Psoas muscle (tissue), 8 donors: Measurements from ENCODE around the gene FRAT2. TPM values are rescaled to one million over a fixed set of nuclear protein-coding genes. Genes with fewer than 3 reads are reported as not detected.

ENCODE experiments used
- ATAC-seq, 4 donors: fragments of 200-7000 bp; cut with Tn5 transposase; one replicate each; pipeline ENCODE4 v1.9.1; 2020; ENCODE audit warnings: moderate library complexity in 3 of 4, mild to moderate bottlenecking in 2 of 4
- DNase-seq, 2 donors: peaks; one replicate each; pipeline ENCODE4 v3.0.0-alpha.2; 2020
- H3K27ac ChIP-seq: fragments of 200-600 bp; one replicate; pipeline ENCODE4 v1.8.0; 2022
- H3K27me3 ChIP-seq, 3 donors: fragments of 200-600 bp in 1 of 3; one replicate each; pipeline versions ENCODE4 v1.6.1 to v1.8.0; 2013 to 2022; ENCODE audit warnings: low read length in 2 of 3, mild to moderate bottlenecking in 2 of 3, moderate library complexity in 1 of 3; ENCODE audit not compliant: insufficient read depth in 3 of 3
- H3K36me3 ChIP-seq, 2 donors: fragments of 200-600 bp in 1 of 2; one replicate each; pipeline versions ENCODE4 v1.6.1 to v1.8.0; 2013 to 2022; ENCODE audit warnings: low read depth in 1 of 2, mild to moderate bottlenecking in 1 of 2, moderate library complexity in 1 of 2; ENCODE audit not compliant: insufficient read depth in 1 of 2
- H3K4me1 ChIP-seq: fragments of 200-600 bp; one replicate; pipeline ENCODE4 v1.8.0; 2022
- H3K4me3 ChIP-seq: fragments of 200-600 bp; one replicate; pipeline ENCODE4 v1.8.0; 2022; ENCODE audit warnings: mild to moderate bottlenecking
- H3K9me3 ChIP-seq: fragments of 200-600 bp; one replicate; pipeline ENCODE4 v1.8.0; 2022
- CTCF ChIP-seq: fragments of 200-600 bp; IDR thresholded peaks from one replicate; pipeline ENCODE4 v1.8.0; 2022; ENCODE audit warnings: antibody characterized with exemption
- WGBS, 3 donors: extraction: QIAGEN DNeasy Blood & Tissue Kit; methylation state at CpG; one replicate each; pipeline versions ENCODE4 v1.1.6 to v1.1.7; 2013; 5-methylcytosine and 5-hydroxymethylcytosine counted together
- intact Hi-C, 2 donors: fragments of 100-400 bp; cut with DNase I; formaldehyde crosslinking; loops; one replicate each; pipeline versions ENCODE4 v1.11.0 to v1.14.2; 2022
- long read RNA-seq, 2 donors: library from polyadenylated mRNA; unstranded; transcript quantifications; one replicate each; pipeline ENCODE4 v2.0.0, GENCODE V29; 2021
- polyA plus RNA-seq, 3 donors: library from polyadenylated mRNA; stranded (reverse); fragments of 200-250 nt; gene quantifications; one replicate each; pipeline ENCODE4 v1.2.3, GENCODE V29; 2013
- total RNA-seq, 4 donors: library from RNA; stranded (reverse); fragmentation: NEBNext Ultra II Directional in 2 of 4; extraction: Animal tissue kit (Norgen Biotek cat#: 25700) in 2 of 4; gene quantifications; one replicate each; pipeline versions ENCODE4 v1.2.1 to v1.2.4, GENCODE V29; 2021 to 2023
- donor health status: healthy with polysubstance abuse.
- donor health status: DM: no; HTN: no; CAD: no; lungs with moderate emphysema.
- donor health status: Bipolar disorder and iron deficiency.
- donor health status: healthy.
- donor health status: DM: yes; HTN: yes; CAD: no.
- donor health status: DM: no; HTN: no; CAD: no.
- donor health status: DM: no; HTN: no; CAD: no.
- donor health status: DM: yes; HTN: yes; CAD: no.

FRAT2 gene
- total RNA-seq = 10 to 100 TPM in 1 of 4 donors, 1 to 10 TPM in 3; 5.3 to 11.1 (median 6.6) TPM
- polyA plus RNA-seq = 10 to 100 TPM in 2 of 3 donors, 1 to 10 TPM in 1; 3.2 to 28.4 (median 12.4) TPM
- long read RNA-seq, donor 1, transcript FRAT2-201 (1 exons, 2,213 nt) = major isoform, 17 of 17 reads
- long read RNA-seq, donor 1, partial matches to known transcripts = 0 of 17 reads
- long read RNA-seq, donor 1, other reads (novel, unspliced or antisense) = 0 of 17 reads
- long read RNA-seq, donor 2, transcript FRAT2-201 (1 exons, 2,213 nt) = major isoform, 58 of 58 reads
- long read RNA-seq, donor 2, partial matches to known transcripts = 0 of 58 reads
- long read RNA-seq, donor 2, other reads (novel, unspliced or antisense) = 0 of 58 reads

GRCh38 chr10:97334370-97335175 lies at the start of gene FRAT2:
TSS of gene FRAT2 (minus strand) at chr10:97334729. CDS start at chr10:97334572, 157 bp downstream.
- peak within 1 kb of the TSS; percentile 98 for H3K27ac ChIP-seq
- TF ChIP-seq CTCF = no peak
- intact Hi-C loops = loop anchor here in 1 of 2 donors (5.0 kb wide), 1 partner anchor 42 kb away; the partner anchor contains the start of gene ARHGAP19
- no peaks in the 10 kb centered on the region for H3K9me3 ChIP-seq
- WGBS, 3 donors = 0 to 1% (median 1%) methylated on average over 50 to 103 of the region's 103 CpGs
- H3K4me1 ChIP-seq = peaks cover 16% of the 10 kb centered on the region
- H3K36me3 ChIP-seq = no peaks in the 10 kb centered on the region
- DNase-seq (peak; percentile 92 to 96), ATAC-seq (peak; percentile 95 to 97 (median 96))
- no peaks in the 10 kb centered on the region for H3K27me3 ChIP-seq
- peak within 1 kb of the TSS; percentile 83 for H3K4me3 ChIP-seq

GRCh38 chr10:97384156-97384555 lies 49.6 kb upstream of the FRAT2 start:
- 93 to 97% (median 94%) methylated on average over 5 of the region's 5 CpGs for WGBS, 3 donors
- Histone ChIP-seq H3K27me3 (no peaks in the 10 kb centered on the region), H3K9me3 (no peaks in the 10 kb centered on the region), H3K4me1 (no peaks in the 10 kb centered on the region), H3K27ac (no peak overlapping the region), H3K36me3 (peaks cover 13 to 99% of the 10 kb centered on the region in 2 donors), H3K4me3 (no peak overlapping the region)
- no peak for TF ChIP-seq CTCF
- intact Hi-C loops = no loop called here
- DNase-seq (no peak), ATAC-seq (no peak)

GRCh38 chr10:97383159-97383558 lies 48.6 kb upstream of the FRAT2 start:
- 94 to 97% (median 94%) methylated on average over 7 of the region's 7 CpGs for WGBS, 3 donors
- DNase-seq (no peak), ATAC-seq (no peak)
- Histone ChIP-seq H3K27me3 (no peaks in the 10 kb centered on the region), H3K9me3 (no peaks in the 10 kb centered on the region), H3K4me1 (no peaks in the 10 kb centered on the region), H3K27ac (no peak overlapping the region), H3K4me3 (no peak overlapping the region), H3K36me3 (peaks cover 9 to 99% of the 10 kb centered on the region in 2 donors)
- no peak for TF ChIP-seq CTCF
- intact Hi-C loops = no loop called here

GRCh38 chr10:97381626-97382025 lies 47.1 kb upstream of the FRAT2 start:
- Histone ChIP-seq H3K27ac (no peak overlapping the region), H3K9me3 (no peaks in the 10 kb centered on the region), H3K36me3 (peaks cover 9 to 99% of the 10 kb centered on the region in 2 donors), H3K27me3 (no peaks in the 10 kb centered on the region), H3K4me3 (no peak overlapping the region), H3K4me1 (no peaks in the 10 kb centered on the region)
- intact Hi-C loops = no loop called here
- DNase-seq (no peak), ATAC-seq (no peak)
- WGBS, 3 donors = 80 to 92% (median 91%) methylated on average over 8 of the region's 8 CpGs
- TF ChIP-seq CTCF = no peak
